Stimulated activated naive B cell treated with anti-CD40 and anti-IgM and Interleukin-4, amounts not matched to agents 10 μg/mL and 1 μg/mL and 100 μg/mL, for 72 hours (primary cell): Measurements from ENCODE around the gene FHIT.

Experiments used
- ATAC-seq, 2 donors: fragments of 150-1000 bp; cut with Tn5 transposase; replicated peaks; 2 replicates each; pipeline ENCODE4 v1.10.0; 2021; ENCODE audit warnings: moderate library complexity in 1 of 2
- DNase-seq: peaks from one replicate; pipeline ENCODE4 v3.0.0; 2021
- H3K27ac Mint-ChIP-seq: one replicate; pipeline ENCODE4 v1.8.0; 2022; ENCODE audit warnings: mild to moderate bottlenecking, mixed read lengths
- H3K27me3 Mint-ChIP-seq, 2 donors: one replicate each; pipeline ENCODE4 v1.8.0; 2022; ENCODE audit warnings: mixed read lengths in 2 of 2
- H3K36me3 Mint-ChIP-seq, 2 donors: one replicate each; pipeline ENCODE4 v1.8.0; 2022; ENCODE audit warnings: mixed read lengths in 2 of 2, mild to moderate bottlenecking in 1 of 2
- H3K4me1 Mint-ChIP-seq, 2 donors: one replicate each; pipeline ENCODE4 v1.8.0; 2022; ENCODE audit warnings: mixed read lengths in 2 of 2, mild to moderate bottlenecking in 1 of 2
- H3K4me3 Mint-ChIP-seq, 2 donors: one replicate each; pipeline ENCODE4 v1.8.0; 2022; ENCODE audit warnings: mild to moderate bottlenecking in 2 of 2, mixed read lengths in 2 of 2, moderate library complexity in 1 of 2
- H3K9me3 Mint-ChIP-seq, 2 donors: one replicate each; pipeline ENCODE4 v1.8.0; 2022; ENCODE audit warnings: mixed read lengths in 2 of 2, mild to moderate bottlenecking in 1 of 2

Gene FHIT

DNA sequence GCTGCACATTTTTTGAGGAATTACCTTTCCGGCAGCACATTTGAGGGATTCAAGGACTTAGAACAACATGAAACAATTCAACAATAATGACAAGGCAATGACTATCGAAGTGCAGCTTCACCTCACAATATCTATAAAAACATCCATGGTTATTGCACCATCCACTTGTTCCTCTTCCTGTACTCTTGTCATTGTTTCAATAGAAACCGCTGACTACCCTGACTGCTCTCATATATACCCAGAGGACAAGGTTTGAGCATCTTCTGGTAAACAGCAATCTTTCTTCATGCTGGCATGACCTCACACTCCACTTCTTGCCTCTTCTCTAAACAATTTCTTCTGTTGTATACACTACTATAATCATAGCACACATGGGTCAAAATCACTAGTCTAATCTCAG, 864.9 kb downstream of the FHIT start:
- DNase-seq: no peak
- Mint-ChIP-seq H3K36me3 (no peaks in the 10 kb centered on the region), H3K27ac (no peak overlapping the region), H3K9me3 (no peaks in the 10 kb centered on the region), H3K27me3 (no peaks in the 10 kb centered on the region), H3K4me1 (no peaks in the 10 kb centered on the region), H3K4me3 (no peak overlapping the region)
- no peak for ATAC-seq

GRCh38 chr3:60384341-60384740, 866.9 kb downstream of the FHIT start:
- H3K27me3 Mint-ChIP-seq: no peaks in the 10 kb centered on the region
- no peak for ATAC-seq
- no peaks in the 10 kb centered on the region for H3K4me1 Mint-ChIP-seq
- H3K36me3 Mint-ChIP-seq: no peaks in the 10 kb centered on the region
- no peak overlapping the region for H3K4me3 Mint-ChIP-seq
- no peak overlapping the region for H3K27ac Mint-ChIP-seq
- no peaks in the 10 kb centered on the region for H3K9me3 Mint-ChIP-seq
- DNase-seq: no peak

- DNase-seq (no peak), ATAC-seq (no peak)
- H3K36me3 Mint-ChIP-seq: no peaks in the 10 kb centered on the region
- no peak overlapping the region for H3K27ac Mint-ChIP-seq
- H3K4me1 Mint-ChIP-seq: no peaks in the 10 kb centered on the region
- no peak overlapping the region for H3K4me3 Mint-ChIP-seq
- no peaks in the 10 kb centered on the region for H3K27me3 Mint-ChIP-seq
- no peaks in the 10 kb centered on the region for H3K9me3 Mint-ChIP-seq
Measured at GRCh38 chr3:60383345-60383744, 867.9 kb downstream of the FHIT start.

DNA sequence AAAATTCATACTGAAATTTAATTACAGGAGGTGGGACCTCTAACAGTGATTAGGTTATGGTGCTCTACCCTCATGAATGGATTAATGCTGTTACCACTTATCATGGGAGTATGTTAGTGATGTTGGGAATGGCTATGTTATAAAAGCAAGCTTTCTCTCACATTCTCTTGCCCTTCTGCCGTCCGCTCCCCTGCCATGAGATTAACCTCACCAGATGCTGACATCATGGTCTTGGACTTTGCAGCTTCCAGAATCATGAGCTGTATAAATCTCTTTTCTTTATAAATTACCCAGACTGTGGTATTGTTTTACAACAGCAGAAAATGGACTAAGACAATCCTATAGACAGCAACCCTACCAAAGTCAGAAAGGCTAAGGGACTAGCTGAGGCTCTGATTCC, 884.8 kb downstream of the FHIT start:
- H3K9me3 Mint-ChIP-seq: peaks cover 0 to 2% of the 10 kb centered on the region in 2 donors
- H3K27ac Mint-ChIP-seq: no peak overlapping the region
- H3K4me1 Mint-ChIP-seq: peaks cover 0 to 7% of the 10 kb centered on the region in 2 donors
- ATAC-seq (no peak), DNase-seq (no peak)
- H3K4me3 Mint-ChIP-seq: no peak overlapping the region
- peaks cover 0 to 4% of the 10 kb centered on the region in 2 donors for H3K27me3 Mint-ChIP-seq
- peaks cover 0 to 3% of the 10 kb centered on the region in 2 donors for H3K36me3 Mint-ChIP-seq

- peaks cover 0 to 7% of the 10 kb centered on the region in 2 donors for H3K4me1 Mint-ChIP-seq
- no peak overlapping the region for H3K4me3 Mint-ChIP-seq
- peaks cover 0 to under 1% of the 10 kb centered on the region in 2 donors for H3K9me3 Mint-ChIP-seq
- peaks cover 0 to 4% of the 10 kb centered on the region in 2 donors for H3K27me3 Mint-ChIP-seq
- no peak overlapping the region for H3K27ac Mint-ChIP-seq
- DNase-seq (no peak), ATAC-seq (peak; percentile 49 to 57)
- peaks cover 0 to 3% of the 10 kb centered on the region in 2 donors for H3K36me3 Mint-ChIP-seq
Measured at GRCh38 chr3:60365360-60365759, 885.9 kb downstream of the FHIT start.

DNA sequence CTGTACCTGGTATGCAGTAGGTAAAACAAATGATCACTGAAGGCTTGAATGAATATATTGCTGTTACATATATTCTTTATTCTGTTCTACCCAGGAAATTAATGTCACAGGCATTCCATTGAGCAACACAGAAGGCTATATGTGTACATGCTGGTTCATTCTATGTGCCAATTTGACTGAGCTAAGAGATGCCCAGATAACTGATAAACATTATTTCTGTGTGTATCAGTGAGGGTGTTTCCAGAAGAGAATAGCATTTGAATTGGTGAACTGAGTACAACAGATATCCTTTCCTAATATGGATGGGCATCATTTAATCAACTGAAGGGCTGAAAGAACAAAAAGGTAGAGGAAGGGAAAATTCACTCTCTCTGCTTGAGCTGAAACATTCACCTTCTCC, 886.8 kb downstream of the FHIT start:
- no peak overlapping the region for H3K27ac Mint-ChIP-seq
- no peak for DNase-seq
- no peak overlapping the region for H3K4me3 Mint-ChIP-seq
- H3K36me3 Mint-ChIP-seq: peaks cover 0 to 3% of the 10 kb centered on the region in 2 donors
- no peaks in the 10 kb centered on the region for H3K9me3 Mint-ChIP-seq
- H3K4me1 Mint-ChIP-seq: peaks cover 0 to 7% of the 10 kb centered on the region in 2 donors
- ATAC-seq: no peak
- peaks cover 0 to 4% of the 10 kb centered on the region in 2 donors for H3K27me3 Mint-ChIP-seq

GRCh38 chr3:60363817-60364216, 887.4 kb downstream of the FHIT start:
- peak overlapping the region; percentile 21 for H3K27ac Mint-ChIP-seq
- H3K9me3 Mint-ChIP-seq: no peaks in the 10 kb centered on the region
- no peak overlapping the region for H3K4me3 Mint-ChIP-seq
- H3K27me3 Mint-ChIP-seq: peaks cover 0 to 4% of the 10 kb centered on the region in 2 donors
- ATAC-seq (peak in 1 of 2 donors; percentile 57), DNase-seq (peak; percentile 1)
- peaks cover 0 to 7% of the 10 kb centered on the region in 2 donors for H3K4me1 Mint-ChIP-seq
- peaks cover 0 to 3% of the 10 kb centered on the region in 2 donors for H3K36me3 Mint-ChIP-seq

DNA sequence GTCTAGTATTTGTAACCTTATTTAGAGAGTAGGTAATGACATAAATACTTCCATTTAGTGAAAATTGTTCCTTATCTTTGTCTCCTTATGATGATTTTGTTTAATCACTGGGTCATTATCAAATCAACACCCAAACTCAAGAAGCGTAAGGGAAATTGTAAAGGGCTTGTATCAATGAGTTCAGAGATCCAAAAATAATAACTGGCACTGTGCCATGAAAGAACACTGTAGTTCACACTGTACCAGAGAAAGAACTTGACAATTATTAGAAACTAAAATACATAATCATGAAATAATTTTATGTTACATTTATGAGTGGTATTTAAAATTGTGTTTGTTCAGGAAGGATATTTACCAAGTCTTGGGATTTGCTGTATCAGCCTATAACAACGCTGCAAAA, 895.4 kb downstream of the FHIT start:
- no peaks in the 10 kb centered on the region for H3K27me3 Mint-ChIP-seq
- no peak overlapping the region for H3K4me3 Mint-ChIP-seq
- H3K9me3 Mint-ChIP-seq: peaks cover 0 to 1% of the 10 kb centered on the region in 2 donors

DNA sequence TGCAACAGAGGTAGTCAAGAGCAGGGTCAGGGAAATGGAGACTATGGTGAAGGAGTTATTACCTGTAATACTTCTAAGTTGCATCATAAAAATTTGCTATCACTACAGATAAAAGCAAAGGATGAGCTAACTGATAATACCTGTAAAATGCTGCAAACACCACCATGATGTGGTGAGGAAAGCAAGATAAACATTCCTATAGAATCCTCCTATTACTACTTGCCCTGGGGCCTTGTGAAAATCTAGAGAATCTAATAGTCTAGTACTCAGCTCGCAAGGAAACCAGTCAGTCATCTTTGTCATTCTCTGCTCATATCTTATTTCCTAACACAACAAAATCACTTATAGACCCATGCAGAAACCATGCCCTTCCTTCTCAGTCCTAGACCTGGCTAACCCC, 899.8 kb downstream of the FHIT start:
- H3K27me3 Mint-ChIP-seq: no peaks in the 10 kb centered on the region
- no peaks in the 10 kb centered on the region for H3K36me3 Mint-ChIP-seq
- no peak overlapping the region for H3K27ac Mint-ChIP-seq
- no peaks in the 10 kb centered on the region for H3K4me1 Mint-ChIP-seq
- no peak for DNase-seq
- ATAC-seq: no peak
- H3K9me3 Mint-ChIP-seq: peaks cover 0 to 1% of the 10 kb centered on the region in 2 donors
- H3K4me3 Mint-ChIP-seq: no peak overlapping the region

More for the DNA sequence above, 895.4 kb downstream of the FHIT start:
- no peaks in the 10 kb centered on the region for H3K36me3 Mint-ChIP-seq
- no peak overlapping the region for H3K27ac Mint-ChIP-seq
- no peak for ATAC-seq
- DNase-seq: no peak
- H3K4me1 Mint-ChIP-seq: no peaks in the 10 kb centered on the region

DNA sequence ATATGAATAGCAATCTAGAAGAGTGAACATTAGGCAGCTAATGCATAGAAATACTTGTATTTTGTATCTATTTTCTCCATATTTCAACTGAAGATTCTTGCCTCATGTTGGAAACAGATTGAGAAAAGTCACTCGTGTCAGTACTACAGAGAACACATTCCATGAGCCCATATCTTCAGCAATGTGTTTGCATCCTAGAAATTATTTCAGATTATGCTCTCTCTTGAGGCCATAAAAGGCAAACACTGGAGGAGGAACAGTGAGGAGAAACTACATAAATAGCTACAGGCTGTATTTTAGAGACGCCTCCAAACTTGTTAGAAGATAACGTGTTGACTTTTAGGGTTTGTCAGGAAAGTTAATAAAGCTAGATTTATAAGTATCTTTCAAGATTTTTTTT, 906.9 kb downstream of the FHIT start:
- Mint-ChIP-seq H3K4me3 (no peak overlapping the region), H3K27ac (no peak overlapping the region), H3K9me3 (no peaks in the 10 kb centered on the region), H3K4me1 (no peaks in the 10 kb centered on the region), H3K36me3 (no peaks in the 10 kb centered on the region), H3K27me3 (no peaks in the 10 kb centered on the region)
- DNase-seq (no peak), ATAC-seq (no peak)

DNA sequence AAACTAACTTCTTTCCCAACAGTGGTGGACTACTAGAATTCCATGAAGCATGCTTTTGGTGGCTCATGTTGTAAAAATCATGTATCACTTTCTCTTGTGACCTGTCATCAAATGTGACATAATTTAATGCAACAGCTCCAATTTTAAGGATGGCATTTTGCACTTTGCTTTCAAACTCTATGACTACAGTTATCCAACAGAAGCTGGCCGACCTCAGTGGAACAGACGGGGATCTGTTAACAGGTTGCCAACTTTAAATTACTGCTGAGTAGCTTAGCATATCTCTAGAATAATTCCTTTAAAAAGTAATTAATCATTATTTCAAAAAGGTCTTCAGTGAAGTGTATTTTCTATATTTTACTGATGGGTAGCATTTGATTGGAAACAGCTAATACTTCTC, 907.4 kb downstream of the FHIT start:
- ATAC-seq (no peak), DNase-seq (no peak)
- no peaks in the 10 kb centered on the region for H3K27me3 Mint-ChIP-seq
- no peak overlapping the region for H3K4me3 Mint-ChIP-seq
- H3K27ac Mint-ChIP-seq: no peak overlapping the region
- no peaks in the 10 kb centered on the region for H3K4me1 Mint-ChIP-seq
- H3K9me3 Mint-ChIP-seq: no peaks in the 10 kb centered on the region
- no peaks in the 10 kb centered on the region for H3K36me3 Mint-ChIP-seq

- DNase-seq (no peak), ATAC-seq (no peak)
- Mint-ChIP-seq H3K4me3 (no peak overlapping the region), H3K36me3 (no peaks in the 10 kb centered on the region), H3K4me1 (no peaks in the 10 kb centered on the region), H3K27me3 (no peaks in the 10 kb centered on the region), H3K27ac (no peak overlapping the region), H3K9me3 (no peaks in the 10 kb centered on the region)
Measured at GRCh38 chr3:60339304-60339703, 911.9 kb downstream of the FHIT start.

DNA sequence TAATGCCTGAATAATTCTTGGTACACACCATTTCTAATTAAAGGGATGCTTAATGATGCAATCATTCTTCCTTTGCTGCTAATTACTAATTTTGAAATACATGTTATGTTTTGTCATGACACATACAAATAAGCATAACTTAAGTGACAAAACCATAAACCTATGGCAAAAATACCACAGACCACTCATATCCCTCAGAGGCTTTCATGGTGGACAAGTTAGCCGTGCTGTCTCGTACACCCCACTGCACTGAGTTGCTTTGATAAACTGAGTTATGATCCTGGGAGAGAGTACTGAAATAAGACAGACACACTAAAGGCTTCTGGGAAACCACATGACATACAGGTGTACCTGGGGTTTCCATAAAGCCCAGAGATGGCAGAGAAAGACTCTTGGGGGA, 913.8 kb downstream of the FHIT start:
- no peak overlapping the region for H3K27ac Mint-ChIP-seq
- no peaks in the 10 kb centered on the region for H3K36me3 Mint-ChIP-seq
- H3K27me3 Mint-ChIP-seq: no peaks in the 10 kb centered on the region
- no peak overlapping the region for H3K4me3 Mint-ChIP-seq
- no peaks in the 10 kb centered on the region for H3K9me3 Mint-ChIP-seq
- H3K4me1 Mint-ChIP-seq: peaks cover 3 to 6% of the 10 kb centered on the region in 2 donors
- ATAC-seq (no peak), DNase-seq (no peak)

- H3K9me3 Mint-ChIP-seq: no peaks in the 10 kb centered on the region
- H3K27ac Mint-ChIP-seq: no peak overlapping the region
- no peak overlapping the region for H3K4me3 Mint-ChIP-seq
- DNase-seq (no peak), ATAC-seq (no peak)
- H3K36me3 Mint-ChIP-seq: no peaks in the 10 kb centered on the region
- H3K27me3 Mint-ChIP-seq: no peaks in the 10 kb centered on the region
- peaks cover 3 to 6% of the 10 kb centered on the region in 2 donors for H3K4me1 Mint-ChIP-seq
Measured at GRCh38 chr3:60336061-60336460, 915.2 kb downstream of the FHIT start.

DNA sequence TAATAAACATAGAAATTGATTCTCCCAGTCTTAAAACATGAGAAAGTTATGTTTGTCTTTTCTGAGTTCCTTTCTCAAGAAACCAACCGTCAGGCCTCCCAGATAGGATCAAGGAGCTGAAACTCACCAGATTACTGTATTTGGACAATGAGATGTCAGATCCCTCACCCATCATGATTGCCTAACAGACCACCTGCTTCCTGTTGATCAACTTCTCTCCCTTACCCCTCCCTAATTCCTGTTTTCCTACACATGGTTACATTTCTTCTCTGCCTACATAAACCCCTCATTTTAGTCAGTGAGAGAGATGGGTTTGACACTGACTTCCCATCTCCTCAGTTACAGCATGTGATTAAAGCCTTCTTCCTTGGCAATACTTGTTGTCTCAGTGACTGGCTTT, 917.5 kb downstream of the FHIT start:
- no peaks in the 10 kb centered on the region for H3K36me3 Mint-ChIP-seq
- H3K27ac Mint-ChIP-seq: no peak overlapping the region
- H3K9me3 Mint-ChIP-seq: no peaks in the 10 kb centered on the region
- DNase-seq (no peak), ATAC-seq (no peak)
- H3K4me3 Mint-ChIP-seq: no peak overlapping the region
- H3K4me1 Mint-ChIP-seq: peaks cover 3 to 6% of the 10 kb centered on the region in 2 donors
- no peaks in the 10 kb centered on the region for H3K27me3 Mint-ChIP-seq

- no peak overlapping the region for H3K27ac Mint-ChIP-seq
- ATAC-seq (no peak), DNase-seq (no peak)
- H3K36me3 Mint-ChIP-seq: no peaks in the 10 kb centered on the region
- no peak overlapping the region for H3K4me3 Mint-ChIP-seq
- H3K4me1 Mint-ChIP-seq: peaks cover 3 to 6% of the 10 kb centered on the region in 2 donors
- H3K27me3 Mint-ChIP-seq: no peaks in the 10 kb centered on the region
- H3K9me3 Mint-ChIP-seq: no peaks in the 10 kb centered on the region
Measured at GRCh38 chr3:60330107-60330506, 921.1 kb downstream of the FHIT start.
